Tibial artery (tissue), 4 donors: Measurements from ENCODE around the gene LZTS2.
"Not testable (repeated sequence)": the region's sequence is repeated elsewhere in the genome, so short reads cannot be mapped to it uniquely, and the experiment has no call there.

Experiments used
- DNase-seq, 2 donors: peaks; one replicate each; pipeline ENCODE4 v3.0.0-alpha.2; 2019
- H3K27ac ChIP-seq, 2 donors: fragments of 200-600 bp; sonication (generic) in 1 of 2; 1 replicate in 1 of 2; 2 replicates in 1 of 2; pipeline ENCODE4 v1.5.1; 2018 to 2019; ENCODE audit warnings: mild to moderate bottlenecking in 1 of 2
- H3K27me3 ChIP-seq, 2 donors: fragments of 200-600 bp; sonication (generic) in 1 of 2; one replicate each; pipeline versions ENCODE4 v1.5.1 to v1.6.0; 2016 to 2019
- H3K36me3 ChIP-seq, 3 donors: fragments of 200-600 bp; sonication (generic) in 2 of 3; one replicate each; pipeline ENCODE4 v1.5.1; 2016 to 2019; ENCODE audit warnings: mild to moderate bottlenecking in 2 of 3
- H3K4me1 ChIP-seq, 4 donors: fragments of 200-600 bp; sonication (generic) in 2 of 4; 1 replicate in 3 of 4; 2 replicates in 1 of 4; pipeline ENCODE4 v1.5.1; 2016 to 2019
- H3K4me3 ChIP-seq, 2 donors: fragments of 200-600 bp; sonication (generic) in 1 of 2; 1 replicate in 1 of 2; 2 replicates in 1 of 2; pipeline ENCODE4 v1.5.1; 2018 to 2019; ENCODE audit warnings: mild to moderate bottlenecking in 2 of 2
- H3K9me3 ChIP-seq, 3 donors: fragments of 200-600 bp; sonication (generic) in 1 of 3; one replicate each; pipeline ENCODE4 v1.5.1; 2016 to 2019
- CTCF ChIP-seq, 2 experiments: fragments of 200-600 bp in 1 of 2; fragments of 450-650 bp in 1 of 2; IDR thresholded peaks; one replicate each; pipeline ENCODE4 v1.5.1; 2017 to 2019; ENCODE audit warnings: antibody characterized with exemption in 2 of 2, mild to moderate bottlenecking in 1 of 2, moderate library complexity in 1 of 2
- intact Hi-C: fragments of 100-400 bp; cut with DNase I; formaldehyde crosslinking; loops from one replicate; pipeline ENCODE4 v1.15.0; 2023; ENCODE audit warnings: low total_unique reads

The LZTS2 gene

GRCh38 chr10:101031128-101031795 lies 31.7 kb downstream of the LZTS2 start, which contains the start of the genes PDZD7 and SFXN3:
PDZD7 (minus strand) TSS chr10:101031129; CDS start chr10:101030219, 910 bp downstream.
SFXN3 (plus strand) TSS chr10:101031234; CDS start chr10:101034695, 3,461 bp downstream.
- peak within 1 kb of the TSS; percentile 99 for H3K27ac ChIP-seq
- H3K27me3 ChIP-seq = peaks cover 0 to 8% of the 10 kb centered on the region in 2 donors
- peaks cover 0 to 36% (median 22%) of the 10 kb centered on the region in 4 donors for H3K4me1 ChIP-seq
- no peaks in the 10 kb centered on the region for H3K9me3 ChIP-seq
- peak; percentile 93 to 98 for DNase-seq
- peaks cover 15 to 20% (median 19%) of the 10 kb centered on the region in 3 donors for H3K36me3 ChIP-seq
- intact Hi-C loops = loop anchor here (5.0 kb wide), 2 partner anchors 36 to 44 kb away; partner anchors contain the start of genes MRPL43 and TWNK
- TF ChIP-seq CTCF (IDR thresholded peaks at IDR 0.05) = no peak
- peak within 1 kb of the TSS; percentile 69 to 88 for H3K4me3 ChIP-seq

- DNase-seq = peak; percentile 87 to 94
- Histone ChIP-seq H3K27ac (peak overlapping the region; percentile 99), H3K4me3 (peak overlapping the region; percentile 69 to 88), H3K4me1 (peaks cover 0 to 36% (median 22%) of the 10 kb centered on the region in 4 donors), H3K9me3 (no peaks in the 10 kb centered on the region), H3K36me3 (peaks cover 23 to 27% (median 27%) of the 10 kb centered on the region in 3 donors), H3K27me3 (peaks cover 0 to 8% of the 10 kb centered on the region in 2 donors)
- TF ChIP-seq CTCF (IDR thresholded peaks at IDR 0.05) = peak in 1 of 2 experiments; percentile 22
- intact Hi-C loops = loop anchor here (5.0 kb wide), 2 partner anchors 35 to 45 kb away; partner anchors contain the start of genes MRPL43 and TWNK
Observed at GRCh38 chr10:101031796-101032636, 32.4 kb downstream of the LZTS2 start.

GRCh38 chr10:101032637-101033224 lies 33.1 kb downstream of the LZTS2 start:
- H3K4me3 ChIP-seq = peak overlapping the region; percentile 69 to 88
- no peak for TF ChIP-seq CTCF (IDR thresholded peaks at IDR 0.05)
- H3K36me3 ChIP-seq = peaks cover 30 to 34% (median 34%) of the 10 kb centered on the region in 3 donors
- H3K9me3 ChIP-seq = no peaks in the 10 kb centered on the region
- peaks cover 0 to 8% of the 10 kb centered on the region in 2 donors for H3K27me3 ChIP-seq
- peak; percentile 80 to 87 for DNase-seq
- H3K4me1 ChIP-seq = peaks cover 0 to 36% (median 22%) of the 10 kb centered on the region in 4 donors
- peak overlapping the region; percentile 99 for H3K27ac ChIP-seq
- intact Hi-C loops = loop anchor here (5.0 kb wide), 2 partner anchors 35 to 45 kb away; partner anchors contain the start of genes MRPL43 and TWNK

GRCh38 chr10:101033276-101033675 lies 33.7 kb downstream of the LZTS2 start:
- no peak for TF ChIP-seq CTCF (IDR thresholded peaks at IDR 0.05)
- DNase-seq = no peak
- intact Hi-C loops = loop anchor here (5.0 kb wide), 2 partner anchors 34 to 46 kb away; partner anchors contain the start of genes MRPL43 and TWNK
- H3K36me3 ChIP-seq = peaks cover 35 to 40% (median 39%) of the 10 kb centered on the region in 3 donors
- peaks cover 0 to 36% (median 22%) of the 10 kb centered on the region in 4 donors for H3K4me1 ChIP-seq
- peak overlapping the region; percentile 69 to 88 for H3K4me3 ChIP-seq
- H3K27ac ChIP-seq = peak overlapping the region; percentile 99
- H3K9me3 ChIP-seq = no peaks in the 10 kb centered on the region
- peaks cover 0 to 8% of the 10 kb centered on the region in 2 donors for H3K27me3 ChIP-seq

GRCh38 chr10:101034404-101034803 lies 34.8 kb downstream of the LZTS2 start:
- intact Hi-C loops = loop anchor here (5.0 kb wide), 2 partner anchors 33 to 47 kb away; partner anchors contain the start of genes MRPL43 and TWNK
- Histone ChIP-seq H3K36me3 (peaks cover 40 to 51% (median 51%) of the 10 kb centered on the region in 3 donors), H3K4me1 (peaks cover 0 to 36% (median 22%) of the 10 kb centered on the region in 4 donors)
- H3K9me3 ChIP-seq, DNase-seq, H3K27me3 ChIP-seq, H3K4me3 ChIP-seq, H3K27ac ChIP-seq: not testable (repeated sequence)
